ENCODE measurements around the gene MCTS1. TPM values are rescaled to one million over a fixed set of nuclear protein-coding genes. Genes with fewer than 3 reads are reported as not detected.
A peak's percentile ranks its signal among the peaks of the same experiment; 100 is the strongest.

Gene MCTS1, protein sequence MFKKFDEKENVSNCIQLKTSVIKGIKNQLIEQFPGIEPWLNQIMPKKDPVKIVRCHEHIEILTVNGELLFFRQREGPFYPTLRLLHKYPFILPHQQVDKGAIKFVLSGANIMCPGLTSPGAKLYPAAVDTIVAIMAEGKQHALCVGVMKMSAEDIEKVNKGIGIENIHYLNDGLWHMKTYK
- total RNA-seq (10 to 100 TPM; 12.1 to 21.9 (median 18.1) TPM), polyA plus RNA-seq (10 to 100 TPM; 23.5 to 30.4 TPM)

DNA sequence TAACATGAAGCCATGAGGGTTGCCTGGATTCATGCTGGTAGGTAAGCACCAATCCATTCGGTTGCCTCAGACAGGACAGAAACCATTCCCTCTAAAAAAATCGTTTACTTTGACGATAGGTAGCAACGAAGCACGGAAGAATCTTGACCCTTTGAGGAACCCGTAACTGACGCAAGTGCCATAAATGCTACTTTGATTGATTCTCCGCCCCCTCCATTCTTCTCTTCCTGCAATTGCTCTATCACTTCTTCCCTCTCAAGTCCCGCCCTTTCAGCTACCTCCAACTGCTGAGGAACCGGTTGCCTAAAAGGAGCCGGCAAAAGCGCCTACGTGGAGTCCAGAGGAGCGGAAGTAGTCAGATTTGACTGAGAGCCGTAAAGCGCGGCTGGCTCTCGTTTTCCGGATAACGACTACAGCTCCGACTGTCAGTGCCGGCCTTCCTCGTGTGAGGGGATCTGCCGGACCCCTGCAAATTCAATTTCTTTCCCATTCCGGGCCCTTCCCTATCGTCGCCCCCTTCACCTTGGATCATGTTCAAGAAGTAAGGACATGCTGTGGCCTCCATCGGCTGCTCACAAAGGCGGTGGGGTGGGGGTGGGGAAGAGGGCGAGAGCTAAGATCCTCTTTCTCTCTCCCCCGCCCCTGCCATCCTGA, at the start of gene MCTS1:
Gene MCTS1 (plus strand): TSS at position 395 of the 654 bp plus-strand sequence. CDS start 136 bp downstream, at position 531.
- peak; percentile 93 for FAIRE-seq

DNA sequence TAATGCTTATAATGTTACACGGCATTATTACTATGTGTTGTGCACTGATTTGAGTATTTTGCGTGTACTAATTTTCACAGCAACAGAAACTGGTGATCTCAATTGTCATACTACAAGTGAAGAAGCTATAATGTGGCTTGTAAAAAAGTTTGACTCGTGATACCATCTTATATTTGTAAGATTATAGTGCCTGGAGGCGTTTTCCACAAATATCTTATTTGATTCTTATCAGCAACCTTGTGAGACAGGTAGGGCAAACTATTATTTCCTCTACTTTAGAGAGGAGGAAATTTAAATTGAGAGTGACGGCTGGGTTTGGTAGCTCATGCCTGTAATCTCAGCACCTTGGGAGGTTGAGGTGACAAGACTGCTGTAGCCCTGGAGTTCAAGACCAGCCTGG, 47.6 kb upstream of the MCTS1 start:
- no peak for FAIRE-seq
- H3K4me3 ChIP-seq = no peak overlapping the region

More for the DNA sequence above, at the start of gene MCTS1:
- peaks cover 0 to 4% (median 3%) of the 10 kb centered on the region in 3 donors for H3K4me1 ChIP-seq
- intact Hi-C loops (cut with DNase I) = no loop called here
- H3K27ac ChIP-seq = peak within 1 kb of the TSS; percentile 65 to 92 (median 76)
- H3K9me3 ChIP-seq = no peaks in the 10 kb centered on the region
- peak within 1 kb of the TSS; percentile 23 to 54 (median 42) for H3K4me3 ChIP-seq
- peak; percentile 74 to 87 (median 80) for DNase-seq
- TF ChIP-seq, protein P1, sequence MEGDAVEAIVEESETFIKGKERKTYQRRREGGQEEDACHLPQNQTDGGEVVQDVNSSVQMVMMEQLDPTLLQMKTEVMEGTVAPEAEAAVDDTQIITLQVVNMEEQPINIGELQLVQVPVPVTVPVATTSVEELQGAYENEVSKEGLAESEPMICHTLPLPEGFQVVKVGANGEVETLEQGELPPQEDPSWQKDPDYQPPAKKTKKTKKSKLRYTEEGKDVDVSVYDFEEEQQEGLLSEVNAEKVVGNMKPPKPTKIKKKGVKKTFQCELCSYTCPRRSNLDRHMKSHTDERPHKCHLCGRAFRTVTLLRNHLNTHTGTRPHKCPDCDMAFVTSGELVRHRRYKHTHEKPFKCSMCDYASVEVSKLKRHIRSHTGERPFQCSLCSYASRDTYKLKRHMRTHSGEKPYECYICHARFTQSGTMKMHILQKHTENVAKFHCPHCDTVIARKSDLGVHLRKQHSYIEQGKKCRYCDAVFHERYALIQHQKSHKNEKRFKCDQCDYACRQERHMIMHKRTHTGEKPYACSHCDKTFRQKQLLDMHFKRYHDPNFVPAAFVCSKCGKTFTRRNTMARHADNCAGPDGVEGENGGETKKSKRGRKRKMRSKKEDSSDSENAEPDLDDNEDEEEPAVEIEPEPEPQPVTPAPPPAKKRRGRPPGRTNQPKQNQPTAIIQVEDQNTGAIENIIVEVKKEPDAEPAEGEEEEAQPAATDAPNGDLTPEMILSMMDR (IDR thresholded peaks at IDR 0.05) = no peak
- no peaks in the 10 kb centered on the region for H3K36me3 ChIP-seq
- H3K27me3 ChIP-seq = no peaks in the 10 kb centered on the region
- ATAC-seq = peak; percentile 91 to 96 (median 96)
- 0 to 29% methylated on average over 31 of the region's 31 CpGs for WGBS, 2 donors

DNA sequence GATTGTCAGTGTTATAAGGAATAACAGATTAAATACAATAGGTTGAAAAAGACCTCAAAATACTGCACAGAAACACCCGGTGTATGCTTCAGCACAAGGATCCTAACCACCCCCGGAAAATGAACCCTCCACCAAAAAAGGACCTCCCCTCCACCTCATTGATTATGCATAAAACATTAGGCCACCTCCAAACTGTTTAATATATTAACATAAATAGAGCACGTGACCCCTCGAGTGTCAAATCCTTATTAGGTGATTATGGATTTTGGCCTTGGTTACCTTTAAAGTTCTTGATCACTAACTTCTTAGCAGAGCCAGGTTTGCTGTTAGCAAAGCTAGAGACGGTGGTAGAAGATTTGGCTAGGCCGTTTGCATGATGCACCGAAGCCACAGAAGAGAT, 44.1 kb upstream of the MCTS1 start:
- TF ChIP-seq, protein P1 (IDR thresholded peaks at IDR 0.05) = no peak
- DNase-seq = no peak
- H3K36me3 ChIP-seq = no peaks in the 10 kb centered on the region
- H3K9me3 ChIP-seq = no peaks in the 10 kb centered on the region
- 0 to 27% methylated on average over 7 of the region's 7 CpGs for WGBS, 2 donors
- FAIRE-seq = no peak
- intact Hi-C loops (cut with DNase I) = no loop called here
- H3K27me3 ChIP-seq = no peaks in the 10 kb centered on the region
- peak overlapping the region; percentile 87 to 98 (median 96) for H3K27ac ChIP-seq
- H3K4me3 ChIP-seq = peak overlapping the region; percentile 37 to 49 (median 42)
- peaks cover 0 to 17% (median 10%) of the 10 kb centered on the region in 3 donors for H3K4me1 ChIP-seq
- peak in 2 of 4 donors; percentile 2 for ATAC-seq

More for the DNA sequence above, 47.6 kb upstream of the MCTS1 start:
- no peaks in the 10 kb centered on the region for H3K27me3 ChIP-seq
- H3K9me3 ChIP-seq = no peaks in the 10 kb centered on the region
- no peak for DNase-seq
- H3K36me3 ChIP-seq = no peaks in the 10 kb centered on the region
- ATAC-seq = no peak
- TF ChIP-seq, protein P1 (IDR thresholded peaks at IDR 0.05) = no peak
- intact Hi-C loops (cut with DNase I) = no loop called here
- peaks cover 0 to 10% (median 4%) of the 10 kb centered on the region in 3 donors for H3K4me1 ChIP-seq
- 71 to 87% methylated on average over 5 of the region's 5 CpGs for WGBS, 2 donors
- no peak overlapping the region for H3K27ac ChIP-seq

DNA sequence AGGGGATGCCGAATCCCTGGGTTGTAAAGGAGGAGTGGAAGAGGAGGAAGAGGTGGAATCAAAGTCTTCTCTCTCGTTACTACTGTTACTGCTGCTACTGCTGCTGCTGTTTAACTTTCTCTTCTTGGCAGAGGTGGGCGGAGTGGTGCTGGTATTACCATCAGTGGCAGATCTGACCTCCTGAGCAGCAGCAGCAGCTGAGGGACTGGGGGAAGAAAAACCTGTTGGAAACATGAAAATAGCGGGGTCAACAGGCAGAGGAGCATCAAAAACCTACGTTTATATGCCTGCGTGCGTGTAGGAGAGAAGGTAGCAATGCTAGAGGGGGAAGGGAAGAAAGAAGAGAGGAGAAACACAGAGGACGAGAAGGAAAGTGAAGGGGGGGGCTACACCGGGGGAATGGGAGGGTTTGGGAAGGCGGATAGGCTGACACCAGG, 43.5 kb upstream of the MCTS1 start:
- no peaks in the 10 kb centered on the region for H3K36me3 ChIP-seq
- H3K4me1 ChIP-seq = peaks cover 0 to 17% (median 10%) of the 10 kb centered on the region in 3 donors
- ATAC-seq (peak; percentile 21 to 49 (median 40)), DNase-seq (peak in 4 of 6 donors; percentile 23 to 36 (median 30)), FAIRE-seq (no peak)
- intact Hi-C loops (cut with DNase I) = no loop called here
- peak overlapping the region; percentile 87 to 98 (median 96) for H3K27ac ChIP-seq
- no peaks in the 10 kb centered on the region for H3K9me3 ChIP-seq
- WGBS, 2 donors = 0 to 21% methylated on average over 9 to 10 of the region's 10 CpGs
- H3K27me3 ChIP-seq = no peaks in the 10 kb centered on the region
- TF ChIP-seq, protein P1 (IDR thresholded peaks at IDR 0.05) = no peak
- H3K4me3 ChIP-seq = peak overlapping the region; percentile 37 to 49 (median 42)
